IMR-90 (cell line): Measurements from ENCODE around the gene DCST2. TPM values are rescaled to one million over a fixed set of nuclear protein-coding genes. Genes with fewer than 3 reads are reported as not detected.
A peak's percentile ranks its signal among the peaks of the same experiment; 100 is the strongest.

Experiments
- ATAC-seq: fragments of 200-7000 bp; cut with Tn5 transposase; 2 replicates; pipeline ENCODE4 v1.9.1; 2020; ENCODE audit warnings: low read depth, mild to moderate bottlenecking, moderate library complexity
- BruUV-seq: library from RNA; stranded (reverse); fragments of 400-500 nt; replicated peaks from 2 replicates; lab custom pipeline; 2021; lab: Mats Ljungman, UMichigan
- CTCF ChIA-PET: fragments of 300-600 bp; formaldehyde crosslinking; extraction: SDS; loops from one replicate; lab custom pipeline; 2021; ENCODE audit warnings: antibody characterized with exemption; lab: Yijun Ruan, JAX
- POLR2A ChIA-PET: fragments of 300-600 bp; sonication (Branson Sonifier 250); formaldehyde crosslinking; loops from one replicate; lab custom pipeline; 2022; ENCODE audit warnings: antibody characterized with exemption; ENCODE audit not compliant: unreplicated experiment; lab: Charles Lee
- DNase-seq: peaks from one replicate; pipeline ENCODE4 v3.0.0; 2013
- H2AFZ ChIP-seq: replicated peaks from 2 replicates; pipeline ENCODE3; 2013; ENCODE audit warnings: low read length, mild to moderate bottlenecking; ENCODE audit not compliant: poor library complexity
- H2AK5ac ChIP-seq: 2 replicates; pipeline ENCODE4 v1.6.1; 2013; ENCODE audit warnings: low read depth, low read length, inconsistent platforms
- H2AK9ac ChIP-seq: replicated peaks from 2 replicates; pipeline ENCODE3; 2013; ENCODE audit warnings: mild to moderate bottlenecking, low read depth, low read length, moderate library complexity; ENCODE audit not compliant: poor library complexity
- H2BK120ac ChIP-seq: 2 replicates; pipeline ENCODE4 v1.6.1; 2013; ENCODE audit warnings: low read depth, low read length, inconsistent platforms
- H2BK15ac ChIP-seq: 3 replicates; pipeline ENCODE4 v1.6.1; 2013; ENCODE audit warnings: low read depth, low read length, inconsistent platforms
- H2BK20ac ChIP-seq: 2 replicates; pipeline ENCODE4 v1.6.1; 2013; ENCODE audit warnings: low read depth, mild to moderate bottlenecking, inconsistent platforms, low read length, moderate library complexity
- H2BK5ac ChIP-seq: 2 replicates; pipeline ENCODE4 v1.6.1; 2013; ENCODE audit warnings: mild to moderate bottlenecking, low read depth, low read length, inconsistent platforms; ENCODE audit not compliant: poor library complexity, severe bottlenecking
- H3K14ac ChIP-seq: replicated peaks from 2 replicates; pipeline ENCODE4 v1.6.1; 2013; ENCODE audit warnings: low read depth, low read length, inconsistent platforms
- H3K18ac ChIP-seq: 2 replicates; pipeline ENCODE4 v1.6.1; 2013; ENCODE audit warnings: low read depth, low read length, control low read depth
- H3K23ac ChIP-seq: 2 replicates; pipeline ENCODE4 v1.6.1; 2013; ENCODE audit warnings: low read depth, low read length, inconsistent platforms
- H3K27ac ChIP-seq: 2 replicates; pipeline ENCODE4 v1.5.1; 2013; ENCODE audit warnings: mild to moderate bottlenecking, control low read depth, low read length; ENCODE audit not compliant: insufficient read depth
- H3K27me3 ChIP-seq: 2 replicates; pipeline ENCODE4 v1.6.1; 2013; ENCODE audit warnings: low read length; ENCODE audit not compliant: control insufficient read depth, insufficient read depth
- H3K36me3 ChIP-seq: 2 replicates; pipeline ENCODE4 v1.6.1; 2013; ENCODE audit warnings: low read length, mixed read lengths; ENCODE audit not compliant: control insufficient read depth, insufficient read depth
- H3K4ac ChIP-seq: 2 replicates; pipeline ENCODE4 v1.6.1; 2013; ENCODE audit warnings: low read depth, low read length, inconsistent platforms
- H3K4me1 ChIP-seq: 2 replicates; pipeline ENCODE4 v1.6.1; 2013; ENCODE audit warnings: low read length, mixed read lengths; ENCODE audit not compliant: control insufficient read depth, insufficient read depth
- H3K4me2 ChIP-seq: 2 replicates; pipeline ENCODE4 v1.6.1; 2013; ENCODE audit warnings: low read depth, mild to moderate bottlenecking, control low read depth, low read length, moderate library complexity
- H3K4me3 ChIP-seq: 2 replicates; pipeline ENCODE4 v1.5.1; 2013; ENCODE audit warnings: low read depth, mild to moderate bottlenecking, control low read depth, low read length, moderate library complexity; ENCODE audit not compliant: insufficient read depth
- H3K56ac ChIP-seq: 2 replicates; pipeline ENCODE4 v1.6.1; 2013; ENCODE audit warnings: low read length, inconsistent platforms; ENCODE audit not compliant: insufficient read depth; ENCODE audit errors: extremely low read depth
- H3K79me1 ChIP-seq, 2 experiments: 2 replicates each; pipeline ENCODE4 v1.6.1; 2013; ENCODE audit warnings: low read length in 2 of 2, inconsistent platforms in 1 of 2, low read depth in 1 of 2
- H3K9ac ChIP-seq: 2 replicates; pipeline ENCODE4 v1.6.1; 2013; ENCODE audit warnings: low read depth, low read length, control low read depth
- H3K9me1 ChIP-seq: 2 replicates; pipeline ENCODE4 v1.6.1; 2013; ENCODE audit warnings: low read length, inconsistent platforms; ENCODE audit not compliant: insufficient read depth
- H3K9me3 ChIP-seq: 2 replicates; pipeline ENCODE4 v1.6.1; 2013; ENCODE audit warnings: low read length; ENCODE audit not compliant: control insufficient read depth, insufficient read depth
- H4K20me1 ChIP-seq: 2 replicates; pipeline ENCODE4 v1.6.1; 2013; ENCODE audit warnings: low read length, inconsistent platforms; ENCODE audit not compliant: insufficient read depth
- H4K5ac ChIP-seq: 2 replicates; pipeline ENCODE4 v1.6.1; 2013; ENCODE audit warnings: mild to moderate bottlenecking, low read depth, low read length, control low read depth
- H4K8ac ChIP-seq, 2 experiments: 2 replicates each; pipeline ENCODE4 v1.6.1; 2013; ENCODE audit warnings: low read depth in 2 of 2, low read length in 2 of 2, control low read depth in 1 of 2, inconsistent platforms in 1 of 2
- H4K91ac ChIP-seq: 2 replicates; pipeline ENCODE4 v1.6.1; 2013; ENCODE audit warnings: low read depth, low read length, inconsistent platforms; ENCODE audit not compliant: insufficient read depth
- BHLHE40 ChIP-seq: fragments of 150-350 bp; IDR thresholded peaks from 2 replicates; pipeline ENCODE4 v1.6.1; 2016; ENCODE audit warnings: mild to moderate bottlenecking, low read depth, low read length
- CEBPB ChIP-seq: IDR thresholded peaks from 2 replicates; pipeline ENCODE4 v1.6.1; 2012; ENCODE audit warnings: low read depth, low read length, improper control_type of control experiment
- CHD1 ChIP-seq: IDR thresholded peaks from 2 replicates; pipeline ENCODE4 v1.6.1; 2012; ENCODE audit warnings: low read depth, low read length, improper control_type of control experiment
- CTCF ChIP-seq: conservative IDR thresholded peaks from 2 replicates; pipeline ENCODE4 v1.5.1; 2012; ENCODE audit warnings: mild to moderate bottlenecking, low read depth, low read length, improper control_type of control experiment
- FOS ChIP-seq: fragments of 150-350 bp; IDR thresholded peaks from 2 replicates; pipeline ENCODE4 v1.6.1; 2016; ENCODE audit warnings: low read depth, low read length
- MAZ ChIP-seq: IDR thresholded peaks from 2 replicates; pipeline ENCODE4 v1.6.1; 2012; ENCODE audit warnings: low read depth, mild to moderate bottlenecking, low read length, improper control_type of control experiment, moderate library complexity, borderline replicate concordance
- POLR2A ChIP-seq: IDR thresholded peaks from 2 replicates; pipeline ENCODE4 v1.6.1; 2012; ENCODE audit warnings: mild to moderate bottlenecking, low read depth, low read length
- RAD21 ChIP-seq: IDR thresholded peaks from 2 replicates; pipeline ENCODE4 v1.6.1; 2012; ENCODE audit warnings: low read length, improper control_type of control experiment
- USF2 ChIP-seq: fragments of 150-350 bp; IDR thresholded peaks from 2 replicates; pipeline ENCODE4 v1.6.1; 2017; ENCODE audit warnings: mild to moderate bottlenecking, antibody characterized with exemption, low read length, low read depth
- WGBS, 2 experiments: methylation state at CpG; one replicate each; pipeline versions ENCODE4 v1.1.5 to v1.1.7; 2013; ENCODE audit warnings: missing lambda C conversion rate in 2 of 2; ENCODE audit not compliant: insufficient read length in 1 of 2; ENCODE audit errors: extremely low coverage in 2 of 2; 5-methylcytosine and 5-hydroxymethylcytosine counted together
- dilution Hi-C: fragments of 300-500 bp; cut with HindIII; formaldehyde crosslinking; loops from one replicate; pipeline ENCODE4 v1.14.3; 2018; ENCODE audit warnings: low sequenced_read_pairs; ENCODE audit not compliant: unreplicated experiment
- in situ Hi-C: fragments of 300-500 bp; cut with MboI; formaldehyde crosslinking; loops from 3 replicates; pipeline ENCODE4 v1.14.3; 2019; ENCODE audit warnings: low sequenced_read_pairs, inconsistent platforms, mixed read lengths
- intact Hi-C: fragments of 100-400 bp; cut with micrococcal nuclease; formaldehyde crosslinking; loops from 2 replicates; pipeline ENCODE4 v1.10.0; 2022
- polyA plus RNA-seq, 3 experiments: library from polyadenylated mRNA; depleted of rRNA; stranded (reverse); fragments of >200 nt; gene quantifications; 2 replicates each; pipeline ENCODE4 v1.2.3, GENCODE V29; 2012; ENCODE audit warnings: low replicate concordance in 1 of 3
- total RNA-seq: library from RNA; depleted of rRNA; stranded (reverse); fragments of >200 nt; gene quantifications from 2 replicates; pipeline ENCODE4 v1.2.3, GENCODE V29; 2012
- TF ChIP-seq, protein P1 (sequence below): fragments of 150-350 bp; IDR thresholded peaks from 2 replicates; pipeline ENCODE4 v1.6.1; 2016; ENCODE audit warnings: low read depth, mild to moderate bottlenecking, low read length, moderate library complexity, borderline replicate concordance

The DCST2 gene
- total and polyA plus RNA-seq, 2 of the 4 experiments (the other 2 are of a cell fraction): 0.14 TPM; not detected in 1

GRCh38 chr1:155079487-155080311 is 46.1 kb upstream of the DCST2 start:
- H2BK15ac ChIP-seq: no peak overlapping the region
- no peak overlapping the region for H3K9ac ChIP-seq
- CTCF ChIA-PET: no interaction called here
- H2AK5ac ChIP-seq: peak overlapping the region; percentile 33; the same call in 1 of the 2 replicates
- peak overlapping the region; percentile 56 for H2AK9ac ChIP-seq
- no peak overlapping the region; the same call in 1 of the 2 replicates for H3K4me2 ChIP-seq
- H4K20me1 ChIP-seq: peaks cover 11% of the 10 kb centered on the region
- no peak overlapping the region for H2BK120ac ChIP-seq
- 0 out of 2 replicates have a peak, but pooled peaks cover 3% of the 10 kb centered on the region for H3K9me1 ChIP-seq
- H4K8ac ChIP-seq: no peak overlapping the region
- H3K9me3 ChIP-seq: no peaks in the 10 kb centered on the region
- H3K56ac ChIP-seq: no peak overlapping the region
- ATAC-seq (no peak), DNase-seq (no peak)
- H3K23ac ChIP-seq: no peak overlapping the region
- H3K4me3 ChIP-seq: no peak overlapping the region
- no peak overlapping the region for H3K18ac ChIP-seq
- H2AFZ ChIP-seq: peak overlapping the region; percentile 36
- H3K14ac ChIP-seq: no peak overlapping the region
- in situ Hi-C loops (no loop called here), intact Hi-C loops (loop anchor here (10.0 kb wide), 1 partner anchor 605 kb away; no protein-coding TSS in a partner anchor), dilution Hi-C loops (no loop called here)
- no peaks in the 10 kb centered on the region for H3K36me3 ChIP-seq
- H2BK20ac ChIP-seq: no peak overlapping the region
- no TSS peak for BruUV-seq
- H3K27ac ChIP-seq: no peak overlapping the region
- TF ChIP-seq CEBPB: no peak
- TF ChIP-seq, protein P1, sequence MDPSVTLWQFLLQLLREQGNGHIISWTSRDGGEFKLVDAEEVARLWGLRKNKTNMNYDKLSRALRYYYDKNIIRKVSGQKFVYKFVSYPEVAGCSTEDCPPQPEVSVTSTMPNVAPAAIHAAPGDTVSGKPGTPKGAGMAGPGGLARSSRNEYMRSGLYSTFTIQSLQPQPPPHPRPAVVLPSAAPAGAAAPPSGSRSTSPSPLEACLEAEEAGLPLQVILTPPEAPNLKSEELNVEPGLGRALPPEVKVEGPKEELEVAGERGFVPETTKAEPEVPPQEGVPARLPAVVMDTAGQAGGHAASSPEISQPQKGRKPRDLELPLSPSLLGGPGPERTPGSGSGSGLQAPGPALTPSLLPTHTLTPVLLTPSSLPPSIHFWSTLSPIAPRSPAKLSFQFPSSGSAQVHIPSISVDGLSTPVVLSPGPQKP: no peak
- no peak for TF ChIP-seq CTCF
- no peak for TF ChIP-seq CHD1
- TF ChIP-seq POLR2A: no peak
- TF ChIP-seq FOS: no peak
- no peak for TF ChIP-seq USF2
- no peak for TF ChIP-seq BHLHE40
- TF ChIP-seq RAD21: no peak
- no peak for TF ChIP-seq MAZ
- POLR2A ChIA-PET: no interaction called here
- H3K4me1 ChIP-seq: peaks cover 6% of the 10 kb centered on the region; the same call in 1 of the 2 replicates
- no peak overlapping the region for H4K5ac ChIP-seq
- H3K4ac ChIP-seq: no peak overlapping the region
- H3K79me1 ChIP-seq: no peaks in the 10 kb centered on the region
- H4K91ac ChIP-seq: no peak overlapping the region
- peaks cover 74% of the 10 kb centered on the region for H3K27me3 ChIP-seq
- WGBS, 2 experiments: 3% methylated on average over 24 of the region's 67 CpGs; no CpG with 5 or more reads in 1 of the 2 experiments
- no peak overlapping the region for H2BK5ac ChIP-seq
